Embryonic facial prominence (tissue), 1 donor: Measurements from ENCODE around the gene IFT172.
"Not testable (repeated sequence)": the region's sequence is repeated elsewhere in the genome, so short reads cannot be mapped to it uniquely, and the experiment has no call there.

Source experiments
- DNase-seq: peaks from one replicate; pipeline ENCODE4 v3.0.0-alpha.2; 2016; ENCODE audit errors: extremely low spot score

Gene IFT172

GRCh38 chr2:27489498-27490397, at the start of gene IFT172:
IFT172 (minus strand) TSS chr2:27489743; CDS start chr2:27489653, 90 bp downstream.
- DNase-seq = peak; percentile 97

GRCh38 chr2:27538839-27539450, 49.4 kb upstream of the IFT172 start:
- not testable (repeated sequence) for DNase-seq

- no peak for DNase-seq
These were observed 47.7 kb upstream of the IFT172 start for GRCh38 chr2:27537287-27537686.

GRCh38 chr2:27531983-27532382, 42.4 kb upstream of the IFT172 start:
- no peak for DNase-seq

GRCh38 chr2:27527182-27527581, 37.6 kb upstream of the IFT172 start:
- no peak for DNase-seq

GRCh38 chr2:27522400-27522945, 32.9 kb upstream of the IFT172 start:
- DNase-seq = no peak

- no peak for DNase-seq
These were observed 30.8 kb upstream of the IFT172 start for GRCh38 chr2:27520316-27520715.

GRCh38 chr2:27518782-27519113, 29.2 kb upstream of the IFT172 start:
- DNase-seq = no peak

GRCh38 chr2:27518113-27518781, 28.7 kb upstream of the IFT172 start:
- no peak for DNase-seq

GRCh38 chr2:27509326-27509725, 19.8 kb upstream of the IFT172 start:
- DNase-seq = no peak

GRCh38 chr2:27507293-27507692, 17.8 kb upstream of the IFT172 start:
- DNase-seq = no peak

- DNase-seq = no peak
These were observed 17.0 kb upstream of the IFT172 start for GRCh38 chr2:27506587-27506986.

GRCh38 chr2:27502142-27502541, 12.6 kb upstream of the IFT172 start:
- no peak for DNase-seq

GRCh38 chr2:27501042-27501441, 11.5 kb upstream of the IFT172 start:
- no peak for DNase-seq

GRCh38 chr2:27498975-27499374, 9.4 kb upstream of the IFT172 start:
- no peak for DNase-seq

GRCh38 chr2:27497288-27497627, 7.7 kb upstream of the IFT172 start:
- no peak for DNase-seq

- DNase-seq = no peak
These were observed 7.1 kb upstream of the IFT172 start, which contains the start of gene GCKR for GRCh38 chr2:27496357-27497287. GCKR (plus strand) TSS chr2:27496839; CDS start chr2:27496905, 66 bp downstream.

- no peak for DNase-seq
These were observed 6.4 kb upstream of the IFT172 start for GRCh38 chr2:27495840-27496356.

GRCh38 chr2:27494944-27495554, 5.5 kb upstream of the IFT172 start, which contains the start of gene FNDC4:
FNDC4 (minus strand) TSS chr2:27495200; CDS start chr2:27494679, 521 bp downstream.
- DNase-seq = no peak

GRCh38 chr2:27494284-27494943, 4.9 kb upstream of the IFT172 start:
- DNase-seq = no peak
